WTC11 (cell line): Measurements from ENCODE around the gene NFIX. TPM values are rescaled to one million over a fixed set of nuclear protein-coding genes. Genes with fewer than 3 reads are reported as not detected.

Source experiments
- ATAC-seq: fragments of 200-7000 bp; cut with Tn5 transposase; 2 replicates; pipeline ENCODE4 v1.10.0; 2021; ENCODE audit warnings: mild to moderate bottlenecking, moderate library complexity
- CTCF ChIA-PET: fragments of 300-600 bp; sonication (Branson Sonifier 250); formaldehyde crosslinking; loops from one replicate; lab custom pipeline; 2021; ENCODE audit warnings: antibody characterized with exemption; lab: Charles Lee
- POLR2A ChIA-PET: fragments of 350-600 bp; sonication (Branson Sonifier 250); formaldehyde crosslinking; loops from one replicate; lab custom pipeline; 2021; ENCODE audit warnings: antibody characterized with exemption; lab: Charles Lee
- DNase-seq: peaks from one replicate; pipeline ENCODE4 v3.0.0; 2021; ENCODE audit warnings: low spot score
- H3K27ac Mint-ChIP-seq: 2 replicates; pipeline ENCODE4 v1.8.0; 2021; ENCODE audit warnings: mixed read lengths
- H3K27me3 Mint-ChIP-seq: 2 replicates; pipeline ENCODE4 v1.8.0; 2021; ENCODE audit warnings: low read depth, mild to moderate bottlenecking, moderate library complexity, mixed read lengths
- H3K36me3 Mint-ChIP-seq: 2 replicates; pipeline ENCODE4 v1.8.0; 2021; ENCODE audit warnings: mixed read lengths
- H3K4me1 Mint-ChIP-seq: 2 replicates; pipeline ENCODE4 v1.8.0; 2022; ENCODE audit warnings: mixed read lengths
- H3K4me3 Mint-ChIP-seq: 2 replicates; pipeline ENCODE4 v1.8.0; 2021; ENCODE audit warnings: mild to moderate bottlenecking, moderate library complexity, mixed read lengths
- H3K9me3 Mint-ChIP-seq: 2 replicates; pipeline ENCODE4 v1.8.0; 2021; ENCODE audit warnings: mixed read lengths
- AR ChIP-seq: fragments of 250-450 bp; sonication (Bioruptor Pico); IDR thresholded peaks from 2 replicates; pipeline ENCODE4 v1.9.0; 2021; ENCODE audit warnings: mild to moderate bottlenecking
- ARID4B ChIP-seq: sonication (generic); formaldehyde crosslinking; IDR thresholded peaks from 2 replicates; pipeline ENCODE4 v1.8.0; 2023; ENCODE audit warnings: missing genetic modification reagents, mild to moderate bottlenecking, borderline replicate concordance
- FOXP1 ChIP-seq: sonication (generic); formaldehyde crosslinking; IDR thresholded peaks from 2 replicates; pipeline ENCODE4 v1.8.0; 2022; ENCODE audit warnings: missing genetic modification reagents, mild to moderate bottlenecking, moderate library complexity, borderline replicate concordance
- GRHL2 ChIP-seq: fragments of 250-450 bp; sonication (Bioruptor Pico); IDR thresholded peaks from 2 replicates; pipeline ENCODE4 v1.8.0; 2022; ENCODE audit warnings: mild to moderate bottlenecking, moderate library complexity; ENCODE audit not compliant: insufficient replicate concordance, severe bottlenecking
- HMGA2 ChIP-seq: fragments of 250-450 bp; sonication (Bioruptor Pico); IDR thresholded peaks from 2 replicates; pipeline ENCODE4 v1.4.0; 2021; ENCODE audit warnings: mild to moderate bottlenecking, moderate library complexity
- HMGXB4 ChIP-seq: sonication (generic); formaldehyde crosslinking; IDR thresholded peaks from 2 replicates; pipeline ENCODE4 v1.8.1; 2023; ENCODE audit warnings: mild to moderate bottlenecking, moderate library complexity, missing genetic modification reagents
- NFE2L1 ChIP-seq: sonication (generic); formaldehyde crosslinking; IDR thresholded peaks from 2 replicates; pipeline ENCODE4 v1.8.1; 2023; ENCODE audit warnings: missing genetic modification reagents
- NFYB ChIP-seq: sonication (generic); formaldehyde crosslinking; conservative IDR thresholded peaks from 2 replicates; pipeline ENCODE4 v1.8.0; 2022; ENCODE audit warnings: low read depth, missing genetic modification reagents
- TEAD1 ChIP-seq: sonication (generic); formaldehyde crosslinking; IDR thresholded peaks from 2 replicates; pipeline ENCODE4 v1.8.0; 2022; ENCODE audit warnings: mild to moderate bottlenecking, missing genetic modification reagents
- ZNF263 ChIP-seq: sonication (generic); formaldehyde crosslinking; IDR thresholded peaks from 2 replicates; pipeline ENCODE4 v1.8.1; 2022; ENCODE audit warnings: low read depth, mild to moderate bottlenecking, moderate library complexity, missing genetic modification reagents
- ZNF416 ChIP-seq: fragments of 250-450 bp; sonication (Bioruptor Pico); IDR thresholded peaks from 2 replicates; pipeline ENCODE4 v1.9.0; 2021; ENCODE audit warnings: mild to moderate bottlenecking, inconsistent platforms
- ZNF425 ChIP-seq: fragments of 250-450 bp; sonication (Bioruptor Pico); conservative IDR thresholded peaks from 2 replicates; pipeline ENCODE4 v1.9.0; 2021; ENCODE audit warnings: mild to moderate bottlenecking
- total RNA-seq: library from RNA; stranded (reverse); gene quantifications from 3 replicates; pipeline ENCODE4 v1.2.3, GENCODE V29; 2021

NFIX gene
- total RNA-seq, 1 experiment from 2014 or later = 1.4 TPM

- ChIA-PET CTCF (interaction anchor here (0.7 to 4.5 kb wide), 6 partner anchors 11 to 91 kb away, joined by 3 to 33 read pairs (median 8); no protein-coding TSS in a partner anchor), POLR2A (no interaction called here)
- Mint-ChIP-seq H3K27ac (no peak overlapping the region), H3K27me3 (peaks cover 88% of the 10 kb centered on the region), H3K36me3 (no peaks in the 10 kb centered on the region), H3K4me1 (no peaks in the 10 kb centered on the region), H3K9me3 (no peaks in the 10 kb centered on the region), H3K4me3 (no peak overlapping the region)
- ATAC-seq (no peak), DNase-seq (no peak)
- TF ChIP-seq GRHL2 (CRISPR knock-in tag) (no peak), ARID4B (CRISPR knock-in tag) (no peak), ZNF416 (CRISPR knock-in tag) (no peak), NFE2L1 (CRISPR knock-in tag) (no peak)
Measured at GRCh38 chr19:13002166-13002898, 7.1 kb downstream of the NFIX start.

GRCh38 chr19:13003081-13003480 is 7.8 kb downstream of the NFIX start:
- CTCF ChIA-PET = interaction anchor here (1.6 to 4.5 kb wide), 5 partner anchors 26 to 91 kb away, joined by 7 to 33 read pairs (median 11); no protein-coding TSS in a partner anchor
- H3K9me3 Mint-ChIP-seq = no peaks in the 10 kb centered on the region
- peaks cover 88% of the 10 kb centered on the region for H3K27me3 Mint-ChIP-seq
- no peak overlapping the region for H3K27ac Mint-ChIP-seq
- DNase-seq (no peak), ATAC-seq (no peak)
- no peak overlapping the region for H3K4me3 Mint-ChIP-seq
- POLR2A ChIA-PET = no interaction called here
- H3K36me3 Mint-ChIP-seq = no peaks in the 10 kb centered on the region
- H3K4me1 Mint-ChIP-seq = no peaks in the 10 kb centered on the region
- no peak for TF ChIP-seq HMGXB4 (CRISPR knock-in tag)
- no peak for TF ChIP-seq NFYB (CRISPR knock-in tag)
- no peak for TF ChIP-seq AR
- no peak for TF ChIP-seq ZNF263 (CRISPR knock-in tag)
- no peak for TF ChIP-seq FOXP1
- TF ChIP-seq ZNF425 = no peak
- TF ChIP-seq ARID4B (CRISPR knock-in tag) = no peak
- TF ChIP-seq TEAD1 = no peak
- TF ChIP-seq HMGA2 (CRISPR knock-in tag) = no peak
